ENCODE data around the gene CHAC1.
"Not testable (repeated sequence)": the region's sequence is repeated elsewhere in the genome, so short reads cannot be mapped to it uniquely, and the experiment has no call there.

Gene CHAC1

DNA sequence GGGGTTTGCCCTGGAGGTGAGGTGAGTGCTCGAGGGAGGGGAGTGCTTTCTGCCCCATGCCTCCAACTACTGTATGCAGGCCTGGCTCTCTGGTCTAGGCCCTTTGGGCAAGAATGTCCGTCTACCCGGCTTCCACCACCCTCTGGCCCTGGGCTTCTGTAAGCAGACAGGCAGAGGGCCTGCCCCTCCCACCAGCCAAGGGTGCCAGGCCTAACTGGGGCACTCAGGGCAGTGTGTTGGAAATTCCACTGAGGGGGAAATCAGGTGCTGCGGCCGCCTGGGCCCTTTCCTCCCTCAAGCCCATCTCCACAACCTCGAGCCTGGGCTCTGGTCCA is 14.8 kb upstream of the CHAC1 start:
- DNase-seq: no peak

DNA sequence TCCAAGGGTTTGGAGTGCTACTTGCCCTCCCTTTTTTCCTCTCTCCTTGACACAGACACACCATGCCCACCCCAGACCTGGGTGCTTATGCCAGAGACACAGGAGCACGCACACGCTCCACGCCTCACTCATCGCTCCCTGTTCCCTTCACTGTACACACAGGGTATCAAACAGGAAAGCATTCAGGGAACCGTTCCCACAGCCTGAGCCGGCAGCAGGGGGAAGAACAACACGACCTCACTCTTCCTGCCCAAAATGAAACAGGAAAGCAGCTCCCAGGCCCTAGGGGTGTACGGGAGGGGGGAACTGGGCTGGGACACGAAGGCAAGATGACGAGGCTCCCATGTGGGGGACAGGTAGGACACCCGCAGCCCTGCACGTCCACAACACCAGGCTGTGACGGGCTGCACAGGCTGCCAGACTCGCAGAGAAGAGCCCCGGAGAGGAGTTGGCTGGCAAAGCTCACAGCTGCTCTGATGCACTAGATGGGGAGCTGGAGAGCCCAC is 12.9 kb upstream of the CHAC1 start:
- no peak for DNase-seq

DNA sequence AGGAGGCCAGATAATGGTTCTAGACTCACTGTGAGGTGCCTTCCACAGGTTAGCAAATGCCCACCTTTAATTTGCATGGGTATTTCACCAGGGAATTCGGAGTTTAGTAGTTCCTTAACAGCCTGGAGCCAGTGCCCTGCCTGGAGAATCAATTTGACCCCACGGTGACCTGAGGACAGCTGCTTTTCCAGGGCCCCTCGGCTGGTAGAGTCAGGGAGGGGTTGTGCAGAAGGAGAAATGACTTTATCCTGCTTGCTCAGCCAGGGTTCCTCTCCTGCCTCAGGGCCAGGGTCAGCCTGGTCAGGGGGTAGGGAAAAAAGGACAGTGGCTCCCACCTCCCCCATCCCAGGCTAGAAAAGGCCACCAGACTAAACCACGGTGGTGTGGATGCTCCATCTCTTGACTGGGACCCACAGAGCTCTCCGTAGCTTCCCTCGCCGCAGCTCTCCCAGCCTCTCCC is 12.2 kb upstream of the CHAC1 start:
- no peak for DNase-seq

DNA sequence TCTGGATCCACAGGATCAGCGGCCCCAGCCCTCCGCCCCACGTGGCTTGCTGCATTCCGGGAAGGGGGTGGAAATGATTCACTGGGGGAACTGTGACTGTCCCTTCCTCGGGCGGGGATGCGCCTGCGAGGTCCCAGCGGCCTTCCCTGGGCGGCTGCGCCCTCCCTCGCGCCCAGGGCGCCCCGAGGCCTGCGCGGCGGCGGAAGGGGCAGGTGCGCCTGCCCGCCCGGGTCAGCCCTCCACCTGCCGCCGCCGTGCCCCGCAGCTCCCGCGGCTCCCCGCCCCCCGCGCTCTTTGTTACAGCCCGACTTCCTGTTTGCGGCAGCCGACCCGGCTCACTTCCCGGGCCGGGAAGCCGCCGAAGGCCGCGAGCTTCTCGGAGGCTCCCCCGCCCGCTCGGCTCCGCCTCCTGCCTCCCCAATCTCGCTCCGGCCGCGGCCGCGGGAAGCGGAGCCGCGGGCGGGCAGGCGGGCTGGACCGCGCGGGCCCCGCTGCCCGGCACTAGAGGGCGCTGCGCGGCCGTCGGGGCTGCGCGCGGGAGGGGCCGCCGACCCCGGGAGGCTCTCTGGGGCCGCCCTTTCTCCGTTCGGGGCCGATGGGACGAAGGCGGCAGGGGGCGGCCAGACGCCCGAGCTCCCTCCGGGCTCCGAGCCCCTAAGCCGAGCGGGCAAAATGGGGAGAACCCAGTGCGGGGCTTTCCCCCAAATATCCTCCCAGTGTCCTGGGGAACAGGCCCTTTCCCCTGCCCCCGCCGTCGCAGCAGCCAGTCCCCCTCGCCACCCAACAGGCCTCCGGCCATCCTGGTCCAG is 11.5 kb upstream of the CHAC1 start:
- peak; percentile 73 for DNase-seq

DNA sequence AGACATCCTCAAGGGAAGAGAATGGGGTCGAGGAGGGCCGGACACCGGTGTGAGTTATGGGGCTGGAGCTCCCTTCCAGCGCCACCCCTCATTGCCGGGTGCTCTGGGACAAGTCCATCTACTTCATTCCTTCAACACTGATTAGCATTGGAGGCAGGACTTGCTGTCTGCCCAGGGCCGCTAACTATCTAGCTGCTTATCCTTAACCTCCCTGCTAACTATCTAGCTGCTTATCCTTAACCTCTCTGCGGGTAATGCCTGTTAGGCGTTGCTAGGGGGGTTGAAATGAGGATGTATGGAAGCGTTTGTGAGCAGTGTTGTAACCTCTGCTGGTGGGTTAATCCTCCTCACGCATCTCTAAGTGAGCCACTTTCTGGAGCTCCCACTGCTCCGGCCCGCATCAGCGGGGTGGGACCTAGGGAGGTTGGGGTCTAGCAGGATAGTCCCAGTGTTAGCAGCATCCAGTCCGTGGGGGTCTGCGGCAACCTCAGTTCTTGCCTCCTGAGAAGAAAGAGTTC is 10.9 kb upstream of the CHAC1 start:
- peak; percentile 46 for DNase-seq

DNA sequence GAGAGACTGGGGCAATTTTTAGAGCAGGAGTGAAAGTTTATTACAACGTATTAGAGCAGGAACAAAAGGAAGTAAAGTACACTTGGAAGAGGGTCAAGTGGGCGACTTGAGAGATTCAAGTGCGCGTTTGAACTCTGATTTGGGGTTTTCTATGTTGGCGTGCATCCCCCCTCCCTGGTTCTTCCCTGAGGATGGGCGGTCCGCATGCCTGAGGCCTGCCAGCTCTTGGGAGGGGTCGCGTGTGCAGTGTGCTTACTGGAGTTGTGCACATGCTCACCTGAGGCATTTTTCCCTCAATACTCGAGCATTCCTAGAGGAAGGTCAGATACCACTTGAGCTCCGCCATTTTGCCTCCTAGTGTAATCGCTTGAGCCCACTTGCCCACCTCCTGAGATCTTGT is 10.4 kb upstream of the CHAC1 start:
- no peak for DNase-seq

DNA sequence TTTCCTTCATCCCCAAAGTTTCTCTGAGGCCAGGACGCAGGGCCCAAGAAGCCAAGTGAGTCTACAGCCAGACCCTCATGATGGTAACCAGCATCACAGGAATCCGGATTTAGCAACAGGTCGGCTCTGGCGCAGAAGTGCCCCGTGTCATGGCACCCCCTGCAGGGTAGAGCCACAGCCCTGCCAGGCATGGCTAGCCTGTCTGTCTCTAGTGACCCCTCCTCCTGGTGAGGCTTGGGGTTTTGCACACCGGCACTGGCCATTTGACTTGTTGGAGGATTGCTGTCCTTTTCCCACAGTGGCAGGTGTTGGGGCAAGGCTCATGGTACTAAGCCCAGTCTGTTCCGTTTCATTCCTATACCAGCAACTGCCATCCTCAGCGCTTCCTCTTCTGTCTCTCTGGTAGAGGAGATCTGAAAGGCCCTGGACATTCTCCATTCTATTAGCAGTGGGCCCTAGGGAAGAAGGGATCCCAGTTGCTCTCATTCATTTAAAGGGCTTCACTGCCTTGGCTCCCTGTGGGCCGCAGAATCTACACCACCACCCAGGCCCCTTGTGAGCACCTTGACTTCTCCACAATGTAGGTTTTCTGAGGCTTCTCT is 9.4 kb upstream of the CHAC1 start:
- no peak for DNase-seq

DNA sequence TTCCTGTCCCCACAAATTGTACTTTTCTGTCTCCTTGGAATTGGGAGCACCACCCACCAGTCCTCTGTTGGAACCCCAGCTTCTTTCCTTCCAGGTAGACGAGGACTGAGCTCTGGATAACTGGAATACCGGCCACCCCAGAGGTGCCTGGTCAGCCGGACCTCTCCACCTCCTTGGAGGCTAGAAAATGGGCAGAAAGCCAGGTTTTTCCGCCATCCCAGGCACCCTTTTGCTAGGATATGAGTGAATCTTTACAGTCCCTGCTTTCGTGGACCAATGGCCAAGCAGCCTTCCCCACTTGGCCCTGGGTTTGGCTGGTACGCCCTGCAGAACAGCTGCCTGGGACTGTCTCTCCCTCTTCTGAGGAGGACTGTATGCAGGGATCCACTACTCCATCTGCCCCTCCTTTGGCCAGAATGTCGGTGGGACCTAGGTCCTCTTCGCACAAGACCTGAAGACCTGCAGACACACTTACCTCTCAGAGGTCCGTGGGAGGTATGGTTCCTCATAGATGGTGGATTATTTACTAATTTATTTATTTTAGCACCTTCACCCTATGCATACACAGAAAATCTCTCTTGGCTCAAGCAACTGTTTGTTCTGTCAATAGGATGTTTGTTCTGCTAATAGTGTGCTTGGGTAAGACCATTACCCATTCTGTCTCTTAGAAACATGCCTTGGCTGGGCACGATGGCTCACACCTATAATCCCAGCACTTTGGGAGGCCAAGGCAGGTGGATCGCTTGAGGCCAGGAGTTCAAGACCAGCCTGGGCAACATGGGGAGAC is 8.6 kb upstream of the CHAC1 start:
- no peak for DNase-seq

DNA sequence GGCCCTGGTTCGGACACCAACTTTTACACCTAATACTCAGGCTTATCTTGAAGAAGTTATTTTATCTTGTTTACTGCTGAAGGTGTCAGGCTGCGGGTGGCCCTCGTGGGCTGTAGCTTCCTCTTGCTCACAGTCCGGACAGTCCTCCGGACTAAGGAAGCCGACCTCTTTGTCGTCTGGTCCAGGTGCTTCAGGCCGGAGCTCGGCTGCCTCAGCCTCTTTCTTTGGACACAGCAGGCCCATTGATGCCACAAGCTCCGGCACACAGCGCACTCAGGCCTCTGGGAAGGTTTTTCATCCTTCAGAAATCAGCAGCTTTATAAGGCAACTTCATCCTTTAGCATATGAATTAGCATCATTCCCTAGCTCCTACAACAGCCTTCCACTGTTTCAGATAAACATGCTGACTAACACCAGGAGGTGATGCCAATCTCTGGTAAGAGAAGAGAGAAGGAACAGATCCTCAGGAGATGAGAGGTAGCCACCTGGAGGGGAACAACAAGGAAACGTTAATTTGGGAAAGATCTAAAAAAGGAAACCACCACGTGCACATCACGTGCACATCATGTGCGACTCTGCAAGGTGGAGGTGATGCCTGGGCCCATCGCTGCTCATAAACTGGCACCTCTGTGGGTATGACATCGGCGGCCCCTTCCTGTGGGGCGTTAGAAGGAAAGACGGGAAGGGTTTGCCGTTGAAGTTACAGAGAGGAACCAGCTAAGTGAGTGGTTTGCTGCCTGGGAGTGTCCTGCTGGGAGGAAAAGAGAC is 4.4 kb upstream of the CHAC1 start:
- DNase-seq: no peak

DNA sequence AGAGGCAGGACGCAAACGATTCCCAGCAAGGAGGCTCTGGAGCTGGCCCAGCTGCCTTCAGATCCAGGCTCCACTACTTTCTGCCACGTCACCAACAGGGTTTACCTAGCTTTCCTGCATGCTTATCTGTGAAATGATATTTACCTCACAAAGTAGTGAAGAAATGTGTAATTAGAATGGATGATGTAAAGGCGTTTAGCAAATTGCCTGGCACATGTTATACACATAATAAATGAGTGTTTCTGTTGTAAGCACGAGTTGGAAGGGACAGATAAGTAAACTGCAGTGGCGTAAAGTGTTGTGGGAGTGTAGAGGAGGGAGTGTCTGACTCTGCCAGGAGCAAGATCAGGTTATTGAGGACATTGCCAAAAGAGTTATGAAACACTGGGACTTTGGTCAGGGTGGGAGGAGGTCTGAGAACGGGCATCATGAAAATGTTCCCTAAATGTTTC is 3.5 kb upstream of the CHAC1 start:
- no peak for DNase-seq

DNA sequence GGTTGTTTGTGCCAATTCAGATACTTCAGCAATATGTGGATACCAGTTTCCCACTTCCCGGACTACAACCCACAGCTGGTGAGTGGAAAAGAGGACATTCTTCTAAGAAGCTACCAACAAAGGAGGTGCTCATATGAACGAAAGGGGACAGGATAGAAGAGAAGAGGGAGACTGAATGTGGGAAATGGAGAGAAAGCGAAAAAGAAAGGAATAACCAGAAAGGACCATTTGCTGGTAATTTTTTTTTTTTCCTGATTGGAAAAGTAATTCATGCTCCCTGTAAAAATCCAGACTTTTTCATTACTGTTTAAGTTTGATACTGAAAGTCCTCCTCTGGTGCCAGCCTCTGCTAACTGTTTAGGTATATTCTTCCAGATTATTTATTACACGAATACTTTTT is 1.5 kb upstream of the CHAC1 start:
- DNase-seq: no peak

DNA sequence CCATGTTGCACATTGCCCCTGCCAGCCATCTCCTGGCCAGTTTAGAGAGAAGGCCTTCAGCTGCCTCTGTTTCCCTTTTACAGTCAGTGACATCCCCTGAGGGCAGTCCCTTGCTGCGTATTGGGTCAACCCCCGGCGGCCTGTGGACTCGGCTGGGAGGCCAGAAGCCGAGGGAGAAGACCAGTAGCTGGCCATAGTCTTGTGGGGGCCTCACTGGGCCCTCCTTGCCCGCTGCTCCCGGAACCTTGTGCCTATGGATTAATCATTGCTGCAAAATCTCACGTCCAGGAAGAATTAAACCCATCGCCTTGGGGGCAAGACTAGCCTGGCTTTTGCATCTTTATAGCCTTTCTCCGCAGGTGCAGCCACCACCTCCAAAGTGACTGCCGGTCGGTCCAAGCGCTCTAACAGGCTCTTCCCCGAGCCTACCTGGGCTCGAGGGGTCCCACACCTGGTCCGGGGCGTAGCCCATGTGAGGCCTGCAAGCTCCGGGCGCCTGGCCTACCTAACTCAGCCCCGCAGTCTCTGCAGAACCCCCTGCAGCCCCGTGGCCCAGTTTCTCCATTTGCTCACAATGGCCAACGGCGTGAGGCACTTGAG is 870 bp upstream of the CHAC1 start:
- DNase-seq: no peak

DNA sequence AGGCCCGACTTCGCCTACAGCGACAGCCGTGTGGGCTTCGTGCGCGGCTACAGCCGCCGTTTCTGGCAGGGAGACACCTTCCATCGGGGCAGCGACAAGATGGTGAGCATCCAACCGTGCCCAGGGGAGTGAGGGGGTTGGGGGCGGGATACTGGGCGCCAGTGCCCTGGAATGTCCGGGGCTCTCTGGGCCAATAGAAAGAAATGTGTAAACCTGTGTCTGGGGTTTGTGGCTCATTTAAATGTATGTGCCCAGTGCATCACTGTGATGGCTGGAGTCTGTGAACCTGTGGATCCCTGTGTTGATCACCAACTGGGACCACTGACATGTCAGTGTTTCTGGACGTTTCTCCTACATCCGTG is 423 bp downstream of the CHAC1 start:
- no peak for DNase-seq

DNA sequence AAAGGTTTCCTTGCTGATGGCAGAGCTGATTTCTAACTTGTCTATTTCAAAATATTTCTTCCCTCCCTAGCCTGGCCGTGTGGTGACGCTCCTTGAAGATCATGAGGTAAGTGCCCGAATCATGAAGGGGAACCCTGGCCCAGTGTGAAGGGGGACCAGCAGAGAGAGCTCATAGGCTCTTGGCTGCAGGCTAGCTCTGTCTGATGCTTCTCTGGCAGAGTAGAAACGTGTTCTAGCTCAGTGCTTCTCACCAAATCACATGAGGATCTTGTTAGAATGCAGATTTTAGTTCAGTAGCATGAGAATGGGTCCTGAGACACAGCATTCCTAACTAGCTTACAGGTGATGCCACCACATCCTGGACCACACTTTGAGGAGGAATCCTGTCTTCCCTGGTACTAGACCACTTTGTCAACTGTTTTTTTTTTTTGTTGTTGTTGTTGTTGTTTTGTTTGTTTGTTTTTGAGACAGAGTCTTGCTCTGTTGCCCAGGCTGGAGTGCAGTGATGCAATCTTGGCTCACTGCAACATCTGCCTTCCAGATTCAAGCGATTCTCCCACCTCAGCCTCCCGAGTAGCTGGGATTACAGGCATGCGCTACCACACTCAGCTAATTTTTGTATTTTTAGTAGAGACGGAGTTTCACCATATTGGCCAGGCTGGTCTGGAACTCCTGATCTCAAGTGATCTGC is 1.0 kb downstream of the CHAC1 start:
- DNase-seq: not testable (repeated sequence)

DNA sequence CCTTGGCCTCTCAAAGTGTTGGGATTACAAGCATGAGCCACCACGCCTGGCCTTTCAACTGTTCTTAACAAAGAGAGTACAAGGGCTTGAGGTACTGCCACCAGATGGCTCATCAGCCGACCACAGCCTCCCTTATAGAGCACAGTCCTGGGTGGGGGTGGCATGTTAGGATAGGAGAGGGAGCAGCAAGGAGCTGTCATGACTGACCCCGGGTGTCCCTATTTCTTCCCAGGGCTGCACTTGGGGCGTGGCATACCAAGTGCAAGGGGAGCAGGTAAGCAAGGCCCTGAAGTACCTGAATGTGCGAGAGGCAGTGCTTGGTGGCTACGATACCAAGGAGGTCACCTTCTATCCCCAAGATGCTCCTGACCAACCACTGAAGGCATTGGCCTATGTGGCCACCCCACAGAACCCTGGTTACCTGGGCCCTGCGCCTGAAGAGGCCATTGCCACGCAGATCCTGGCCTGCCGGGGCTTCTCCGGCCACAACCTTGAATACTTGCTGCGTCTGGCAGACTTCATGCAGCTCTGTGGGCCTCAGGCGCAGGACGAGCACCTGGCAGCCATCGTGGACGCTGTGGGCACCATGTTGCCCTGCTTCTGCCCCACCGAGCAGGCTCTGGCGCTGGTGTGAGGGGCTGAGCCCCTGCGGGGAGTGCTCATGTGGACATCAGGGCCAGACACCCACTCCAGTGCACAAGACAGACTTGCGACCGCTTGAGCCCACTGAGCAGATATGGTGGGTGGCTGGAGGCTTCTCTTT is 2.1 kb downstream of the CHAC1 start:
- DNase-seq: no peak

DNA sequence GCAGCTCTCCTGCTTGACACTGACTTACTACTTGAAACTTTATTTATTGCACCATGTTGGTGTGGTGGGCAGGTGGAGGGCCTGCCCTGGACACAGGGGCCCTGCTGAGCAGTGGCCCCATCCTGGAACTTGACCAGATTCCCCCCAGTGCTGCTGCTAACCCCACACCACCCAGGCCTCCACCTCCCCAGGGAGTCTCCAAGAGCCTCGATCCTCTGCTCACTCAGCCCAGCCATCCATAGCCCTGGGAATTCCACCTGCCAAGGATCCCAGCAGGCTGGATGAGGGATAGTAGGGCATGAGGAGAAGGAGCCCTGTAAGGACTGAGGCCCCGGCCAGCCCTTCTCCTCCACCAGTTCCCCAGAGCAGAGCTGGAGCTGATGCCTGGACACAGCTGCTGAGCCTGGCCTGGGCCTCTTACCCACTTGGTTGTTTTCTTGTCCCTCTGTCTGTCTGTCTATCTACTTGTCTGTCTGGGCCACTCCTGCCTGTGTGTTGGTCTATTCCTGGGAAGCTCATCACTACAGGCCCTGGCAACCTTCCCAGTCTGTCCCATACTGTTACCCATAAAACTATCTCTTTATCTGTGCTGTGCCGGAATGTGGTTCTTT is 2.8 kb downstream of the CHAC1 start:
- no peak for DNase-seq

DNA sequence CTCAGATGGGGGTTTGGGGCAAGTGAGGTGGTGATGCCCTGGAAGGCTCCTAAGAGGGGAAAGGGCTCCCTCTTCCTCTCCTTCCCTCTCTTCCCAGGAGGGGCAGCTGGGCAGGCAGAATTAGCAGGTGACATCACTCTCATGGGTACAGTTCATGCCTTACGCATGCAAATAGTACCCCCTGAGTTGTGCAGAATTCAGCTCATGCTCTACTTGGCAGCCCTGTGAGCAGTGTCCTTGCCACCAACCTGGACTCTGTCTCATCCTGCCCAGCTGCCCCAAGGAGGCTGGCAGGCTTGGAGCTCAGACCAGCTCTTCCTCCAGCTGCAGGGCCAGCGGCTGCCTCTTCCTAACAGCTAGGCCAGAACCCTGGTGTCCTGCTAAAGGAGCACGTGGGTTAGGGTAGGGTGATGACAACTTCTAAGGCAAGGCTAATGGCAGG is 3.3 kb downstream of the CHAC1 start:
- DNase-seq: no peak

DNA sequence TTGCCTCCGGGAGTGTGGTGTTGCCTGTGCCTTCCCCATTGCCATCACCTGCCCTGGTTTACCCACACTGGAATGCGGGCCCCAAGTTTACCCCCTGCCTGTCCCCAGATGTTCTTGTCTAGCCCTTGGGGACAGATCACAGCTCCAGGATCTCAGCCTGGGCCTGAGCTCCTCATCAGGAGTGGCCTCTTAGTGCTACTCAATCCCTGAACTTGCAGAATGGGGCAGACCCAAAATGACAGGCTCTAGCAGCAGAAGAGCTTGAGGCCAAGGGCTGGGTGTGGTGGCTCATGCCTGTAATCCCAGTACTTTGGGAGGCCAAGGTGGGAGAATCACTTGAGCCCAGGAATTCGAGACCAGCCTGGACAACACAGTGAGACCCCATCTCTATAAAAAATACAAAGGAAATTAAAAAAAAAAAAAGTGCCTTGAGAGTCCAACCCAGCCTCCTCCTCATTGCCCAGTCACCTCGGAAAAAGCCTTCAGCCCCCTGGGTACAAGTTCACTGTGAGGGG is 3.8 kb downstream of the CHAC1 start:
- DNase-seq: no peak

DNA sequence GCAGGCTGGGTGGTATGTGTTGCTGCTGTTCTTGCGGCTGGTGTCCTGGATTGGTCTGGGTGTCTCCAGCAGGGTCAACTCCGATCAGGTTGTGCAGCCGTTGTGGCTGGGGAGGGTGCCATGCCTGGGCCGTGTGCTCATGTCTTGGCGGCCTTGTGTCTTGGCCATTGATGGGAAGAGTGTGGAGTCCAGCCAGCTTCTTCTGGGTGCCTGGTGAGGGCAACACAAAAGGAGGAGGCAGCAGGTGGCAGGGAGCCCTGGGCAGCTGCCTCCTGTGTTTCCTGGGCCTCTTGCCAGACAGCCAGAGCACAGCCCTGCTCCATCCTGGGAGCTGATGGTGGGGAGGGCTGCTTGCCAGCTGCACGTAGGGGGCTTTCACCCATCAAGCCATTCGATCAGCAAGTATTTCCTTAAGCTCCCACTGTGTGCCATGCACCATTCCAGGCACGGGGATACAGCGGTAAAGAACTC is 4.3 kb downstream of the CHAC1 start:
- DNase-seq: no peak

DNA sequence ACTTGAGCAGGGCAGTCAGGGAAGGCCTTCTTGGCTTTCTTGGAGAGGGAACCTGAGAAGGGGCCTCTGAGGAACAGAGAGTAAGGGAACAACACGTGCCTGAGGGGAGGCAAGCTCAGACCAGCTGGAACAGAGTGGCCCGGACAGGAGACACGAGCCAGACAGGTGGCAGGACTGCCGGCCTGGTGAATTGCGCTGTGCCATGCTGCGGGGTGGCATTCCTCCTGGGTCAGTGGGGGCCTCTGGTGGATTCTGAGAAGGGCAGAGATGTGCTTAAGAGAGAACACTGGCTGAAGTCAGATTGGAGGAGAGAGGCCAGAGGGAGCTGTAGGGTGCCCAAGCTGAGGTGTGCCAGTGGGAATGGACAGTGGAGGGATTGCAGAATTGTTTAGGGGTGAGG is 4.9 kb downstream of the CHAC1 start:
- no peak for DNase-seq

All from hematopoietic multipotent progenitor cell treated with erythropoietin and hydrocortisone succinate and interleukin-3 and kit ligand, for 6 days (in vitro differentiated cells).